Subcutaneous adipose tissue (tissue), 4 donors: Measurements from ENCODE around the gene PLD3. TPM values are rescaled to one million over a fixed set of nuclear protein-coding genes. Genes with fewer than 3 reads are reported as not detected.

ENCODE experiments used
- CTCF ChIP-seq: fragments of 450-650 bp; IDR thresholded peaks from one replicate; pipeline ENCODE4 v1.5.1; 2016; ENCODE audit warnings: low read depth, mild to moderate bottlenecking, control low read depth, antibody characterized with exemption, moderate library complexity
- small RNA-seq: library from RNA; depleted of rRNA; stranded (forward); fragments of <200 nt; gene quantifications from one replicate; pipeline ENCODE3, GENCODE V24; 2016
- total RNA-seq, 4 donors: library from RNA; depleted of rRNA; stranded (reverse); fragments of >200 nt; gene quantifications; one replicate each; pipeline ENCODE4 v1.1.0, GENCODE V29; 2016

The PLD3 gene
- total RNA-seq, 4 donors from 2014 or later: 142 to 1,114 (median 314) TPM

GRCh38 chr19:40423938-40424337 is 75.4 kb downstream of the PLD3 start:
- no peak for TF ChIP-seq CTCF

GRCh38 chr19:40424637-40425449 is 76.3 kb downstream of the PLD3 start:
- no peak for TF ChIP-seq CTCF

- TF ChIP-seq CTCF: no peak
Observed at GRCh38 chr19:40425450-40426287, 77.2 kb downstream of the PLD3 start, which contains the start of gene SERTAD1. SERTAD1 (minus strand) TSS chr19:40425992; CDS start chr19:40423546, 2,446 bp downstream.

Small RNA genes within 50 kb of the gene (small RNA-seq; reads per million reads assigned to genes)
- gene MIR6796 (not detected), gene RF00019 (0.49 reads per million), gene RNU6-945P (not detected)

Other genes starting within 250 kb of the PLD3 start
- gene MAP3K10, start 157.3 kb upstream of the PLD3 start, total RNA-seq: 10 to 100 TPM in 1 of 4 donors, 1 to 10 TPM in 3; 1.5 to 13.9 (median 4.1) TPM
- gene TTC9B, start 130.3 kb upstream of the PLD3 start, total RNA-seq: not detected
- gene CCNP, start 122.0 kb upstream of the PLD3 start, total RNA-seq: 1 to 10 TPM in 2 of 4 donors, not detected in 2; 1.5 TPM
- 100 to 1,000 TPM in 1 of 4 donors, 10 to 100 TPM in 3; 81.7 to 175 (median 93.9) TPM for gene AKT2, start 63.4 kb upstream of the PLD3 start, total RNA-seq
- gene C19orf47, start 298 bp upstream of the PLD3 start, total RNA-seq: 10 to 100 TPM in 3 of 4 donors, 1 to 10 TPM in 1; 6.8 to 19.2 (median 10.2) TPM
- under 1 TPM in 2 of 4 donors, not detected in 2; 0.22 to 0.34 TPM for gene HIPK4, start 41.5 kb downstream of the PLD3 start, total RNA-seq
- gene PRX, start 64.7 kb downstream of the PLD3 start, total RNA-seq: 1 to 10 TPM; 2.0 to 8.1 (median 3.4) TPM
- gene SERTAD1, start 77.3 kb downstream of the PLD3 start, total RNA-seq: 10 to 100 TPM in 2 of 4 donors, 1 to 10 TPM in 2; 7.6 to 13.4 (median 11.1) TPM
- 10 to 100 TPM; 13.7 to 17.5 (median 15.5) TPM for gene SERTAD3, start 95.6 kb downstream of the PLD3 start, total RNA-seq
- gene BLVRB, start 117.0 kb downstream of the PLD3 start, total RNA-seq: 100 to 1,000 TPM; 213 to 378 (median 247) TPM
- gene SPTBN4, start 118.3 kb downstream of the PLD3 start, total RNA-seq: 1 to 10 TPM; 1.4 to 5.1 (median 2.3) TPM
- 10 to 100 TPM; 29.0 to 48.4 (median 34.8) TPM for gene SHKBP1, start 228.2 kb downstream of the PLD3 start, total RNA-seq